ENCODE measurements around the gene RRP1B. TPM values are rescaled to one million over a fixed set of nuclear protein-coding genes. Genes with fewer than 3 reads are reported as not detected.

The RRP1B gene
- total and polyA plus RNA-seq, 2 of the 13 experiments (the other 11 are each of a cell fraction or from before 2014, with no cell fraction given) = 16.3 to 46.2 TPM

- ChIA-PET POLR2A (interaction anchor here (2.3 kb wide), 1 partner anchor 35 kb away, joined by 6 read pairs; no protein-coding TSS in a partner anchor), CTCF (ENCODE audit: low intra/inter-chr PET ratio, low total read pairs) (no interaction called here)
- no peak for DNase-seq (ENCODE audit: low spot score)
- no peaks in the 10 kb centered on the region for H3K27me3 ChIP-seq (ENCODE audit: control insufficient read depth in 1 of 2, insufficient read depth in 2 of 2, low read length in 2 of 2)
- intact Hi-C loops (cut with micrococcal nuclease; ENCODE audit: unreplicated experiment) = no loop called here
- no peak overlapping the region for H3K27ac ChIP-seq (ENCODE audit: extremely low read length, insufficient read depth, low read length)
- H3K9me3 ChIP-seq (ENCODE audit: low read length) = no peaks in the 10 kb centered on the region
- in situ Hi-C loops (cut with HindIII; ENCODE audit: extremely low pct_ligation_motif_present, low pct_unique_long_range_greater_than_20kb) = no loop called here
- BruUV-seq (replicated peaks) = no TSS peak
- WGBS (ENCODE audit: low lambda C conversion rate) = 96% methylated on average over 23 of the region's 23 CpGs
- H3K4me2 ChIP-seq (ENCODE audit: low read depth, low read length) = no peak overlapping the region
- no peaks in the 10 kb centered on the region for H3K79me2 ChIP-seq (ENCODE audit: insufficient read depth, low read length)
- H3K4me3 ChIP-seq (replicated peaks in 1 of 3; ENCODE audit: insufficient read depth in 1 of 3, low read depth in 2 of 3, low read length in 3 of 3) = no peak overlapping the region
- no peak overlapping the region for H2AFZ ChIP-seq (ENCODE audit: low read length)
- no peak for FAIRE-seq
- H3K4me1 ChIP-seq (ENCODE audit: insufficient read depth, low read length) = peaks cover 25% of the 10 kb centered on the region
- no peak overlapping the region for H3K9ac ChIP-seq (ENCODE audit: insufficient read depth, low read depth, low read length)
- no peaks in the 10 kb centered on the region for H4K20me1 ChIP-seq (ENCODE audit: insufficient read depth, low read length)
- H3K36me3 ChIP-seq (replicated peaks in 1 of 2; ENCODE audit: control insufficient read depth in 1 of 2, insufficient read depth in 2 of 2, low read length in 2 of 2) = peaks cover 28 to 61% of the 10 kb centered on the region in 2 experiments
- ATAC-seq = no peak
- TF ChIP-seq ETS1 (CRISPR knock-in tag; IDR thresholded peaks at IDR 0.05) (no peak), ZNF570 (CRISPR knock-in tag; IDR thresholded peaks at IDR 0.05; ENCODE audit: borderline replicate concordance) (no peak), MAFF (IDR thresholded peaks at IDR 0.05; ENCODE audit: low read depth, low read length) (no peak), SP5 (CRISPR knock-in tag; IDR thresholded peaks at IDR 0.05; ENCODE audit: borderline replicate concordance, low read depth) (no peak), E2F1 (CRISPR knock-in tag; IDR thresholded peaks at IDR 0.05) (no peak), GRHL1 (CRISPR knock-in tag; conservative IDR thresholded peaks at IDR 0.05) (no peak), SMARCC2 (IDR thresholded peaks at IDR 0.05) (no peak), ZNF552 (CRISPR knock-in tag; IDR thresholded peaks at IDR 0.05; ENCODE audit: borderline replicate concordance) (no peak), BCLAF1 (IDR thresholded peaks at IDR 0.05) (no peak), ATF5 (CRISPR knock-in tag; IDR thresholded peaks at IDR 0.05; ENCODE audit: low read depth) (no peak), ZNF776 (CRISPR knock-in tag; IDR thresholded peaks at IDR 0.05) (no peak), ZBED4 (CRISPR knock-in tag; IDR thresholded peaks at IDR 0.05; ENCODE audit: borderline replicate concordance) (no peak), SIX1 (CRISPR knock-in tag; IDR thresholded peaks at IDR 0.05; ENCODE audit: borderline replicate concordance) (no peak)
These were observed 34.6 kb downstream of the RRP1B start for GRCh38 chr21:43693981-43694380.
